HG03460 (cell line): ENCODE results near the gene KBTBD13.

Experiments used
- ATAC-seq: cut with Tn5 transposase; IDR thresholded peaks from one replicate; pipeline ENCODE4 v1.9.1; 2021; ENCODE audit not compliant: unreplicated experiment

The KBTBD13 gene

DNA sequence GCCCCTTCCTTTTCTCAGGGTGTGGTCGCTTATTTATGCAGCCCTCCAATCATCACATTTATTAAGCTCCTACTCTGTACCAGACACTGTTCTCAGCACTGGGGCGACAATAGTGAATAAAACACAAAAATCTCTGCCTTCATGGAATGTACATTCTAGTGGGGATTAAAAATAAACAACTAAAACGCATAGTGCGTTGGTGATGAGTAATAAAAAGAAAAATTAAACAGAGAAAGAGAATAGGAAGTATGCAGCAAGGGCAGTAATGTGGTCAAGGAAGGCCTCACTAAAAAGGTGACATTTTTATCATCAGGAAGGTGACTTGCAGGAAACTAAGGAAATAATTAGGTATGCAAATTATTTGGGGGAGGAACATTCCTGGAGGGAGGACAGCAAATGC lies 26.3 kb upstream of the KBTBD13 start:
- no peak for ATAC-seq

DNA sequence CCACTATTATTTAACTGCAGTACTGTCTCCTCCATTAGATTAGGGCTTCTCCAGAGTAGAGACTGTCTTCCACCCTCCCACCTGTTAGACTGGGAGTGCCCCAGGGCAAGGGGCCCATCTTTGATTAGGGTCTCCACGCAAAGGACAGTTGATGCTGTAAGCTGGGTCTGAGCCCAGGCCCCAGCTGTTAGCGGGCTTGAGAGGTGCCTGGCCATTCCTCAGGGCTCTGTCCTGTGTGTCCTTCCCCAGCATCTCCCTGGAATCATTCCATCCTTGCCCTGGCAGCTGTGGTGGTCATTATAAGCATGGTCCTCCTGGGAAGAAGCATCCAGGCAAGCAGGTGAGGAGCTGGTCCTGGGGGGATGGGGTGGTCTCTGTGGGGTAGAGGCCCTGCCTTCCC lies 25.3 kb upstream of the KBTBD13 start:
- no peak for ATAC-seq

DNA sequence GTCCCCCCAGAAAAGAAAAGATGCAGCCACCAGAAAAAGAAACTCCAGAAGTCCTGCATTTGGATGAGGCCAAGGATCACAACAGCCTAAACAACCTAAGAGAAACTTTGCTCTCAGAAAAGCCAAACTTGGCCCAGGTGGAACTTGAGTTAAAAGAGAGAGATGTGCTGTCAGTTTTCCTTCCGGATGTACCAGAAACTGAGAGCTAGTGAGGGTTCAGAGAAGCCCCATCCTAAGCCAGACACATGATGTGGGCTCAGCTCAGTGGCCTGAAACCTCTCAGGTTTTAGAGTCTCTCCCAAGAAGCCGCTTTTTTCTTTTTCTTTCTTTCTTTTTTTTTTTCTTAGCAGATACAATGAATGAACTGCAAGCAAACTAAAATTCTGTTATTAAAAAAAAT lies 23.6 kb upstream of the KBTBD13 start:
- no peak for ATAC-seq

DNA sequence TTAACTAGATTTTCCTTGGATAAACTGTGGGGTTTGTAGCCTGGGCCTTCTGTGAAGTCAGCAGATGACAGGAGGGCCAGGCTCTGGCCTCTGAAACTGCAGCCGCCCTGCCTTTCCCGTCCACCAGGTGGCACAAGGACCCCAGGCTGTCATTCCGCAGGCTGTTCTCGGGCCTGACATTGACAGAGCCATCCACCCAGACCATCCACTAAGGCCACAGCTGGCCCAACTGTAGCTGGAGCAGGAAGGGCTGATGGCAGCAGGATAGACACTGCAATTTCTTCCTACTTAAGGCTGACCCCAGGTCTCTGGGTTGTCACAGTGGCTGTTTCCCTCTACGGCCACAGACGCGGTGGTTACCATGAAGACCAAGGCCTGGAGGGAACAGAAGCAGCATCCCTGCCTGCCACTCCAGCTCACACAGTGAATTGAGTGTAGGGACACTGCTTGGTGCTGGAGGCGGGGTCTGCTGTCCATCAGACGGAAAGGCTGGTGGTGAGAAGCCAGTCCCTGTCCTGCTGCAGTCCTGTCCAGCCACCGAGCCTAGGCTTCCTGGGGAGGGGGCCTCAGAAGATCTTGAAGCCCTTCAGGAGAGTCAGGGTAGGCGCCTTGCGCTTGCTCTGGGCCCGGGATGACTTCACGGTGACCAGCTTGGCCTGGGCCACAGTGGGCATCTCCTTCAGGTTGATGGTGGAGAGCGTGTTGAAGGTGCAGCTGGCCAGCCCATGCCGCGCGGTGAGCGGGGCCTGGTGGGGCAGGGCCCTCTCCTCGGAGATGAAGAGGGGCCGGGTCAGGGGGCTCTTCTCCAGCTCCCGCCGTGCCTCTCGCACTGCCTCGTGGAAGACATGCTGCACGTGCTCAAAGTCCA lies 22.0 kb upstream of the KBTBD13 start:
- ATAC-seq: no peak

DNA sequence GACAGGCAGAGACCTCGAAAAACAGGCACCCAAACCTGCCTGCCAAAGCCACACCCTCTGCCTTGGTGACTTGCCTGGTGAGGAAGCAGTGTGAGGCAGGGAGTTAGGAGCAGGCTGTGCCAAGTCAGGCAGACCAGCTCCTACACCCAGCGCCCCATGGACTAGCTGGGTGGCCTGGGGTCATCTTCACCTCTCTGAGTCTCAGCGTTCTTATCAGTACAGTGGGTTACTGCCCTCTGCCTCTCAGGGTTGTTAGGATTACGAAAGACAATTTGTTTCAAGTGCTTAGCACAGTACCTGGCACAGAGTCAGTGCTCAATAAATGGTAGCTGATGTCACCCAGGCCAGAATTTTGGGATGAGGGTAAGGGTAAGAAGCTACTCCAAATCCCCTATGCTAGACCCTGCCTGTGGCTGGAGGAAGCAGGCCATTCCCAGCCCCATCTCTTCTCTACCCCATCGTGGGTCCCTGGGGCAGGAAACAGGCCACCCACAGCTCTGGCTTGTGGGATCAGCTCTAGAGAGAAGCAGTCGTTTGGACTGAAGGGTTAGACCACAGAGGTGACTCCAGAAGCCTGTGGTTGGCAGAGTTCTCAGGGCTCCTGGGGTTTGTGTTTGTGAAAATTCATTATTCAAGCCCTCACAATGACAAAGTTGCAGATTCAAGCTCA lies 21.2 kb upstream of the KBTBD13 start:
- no peak for ATAC-seq

DNA sequence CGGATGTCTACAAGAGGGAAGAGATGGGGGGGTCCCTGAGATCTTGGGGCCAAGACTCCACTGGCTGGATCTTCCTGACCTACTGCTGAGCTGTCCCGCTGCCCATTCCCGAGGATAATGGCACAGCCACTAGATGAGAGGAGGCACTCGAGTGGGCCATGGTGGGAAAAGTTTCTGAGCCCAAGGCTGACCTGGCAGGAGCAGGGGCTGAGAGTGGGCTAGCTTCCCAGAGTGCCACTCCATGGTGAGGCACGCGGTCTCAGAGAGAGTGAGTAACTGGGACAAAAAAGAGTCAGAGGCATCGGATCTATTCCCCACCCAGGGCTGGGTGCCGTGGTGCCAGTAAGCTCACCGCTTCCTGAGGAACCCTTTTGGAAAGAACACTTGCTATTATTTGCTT lies 20.4 kb upstream of the KBTBD13 start:
- ATAC-seq: no peak

DNA sequence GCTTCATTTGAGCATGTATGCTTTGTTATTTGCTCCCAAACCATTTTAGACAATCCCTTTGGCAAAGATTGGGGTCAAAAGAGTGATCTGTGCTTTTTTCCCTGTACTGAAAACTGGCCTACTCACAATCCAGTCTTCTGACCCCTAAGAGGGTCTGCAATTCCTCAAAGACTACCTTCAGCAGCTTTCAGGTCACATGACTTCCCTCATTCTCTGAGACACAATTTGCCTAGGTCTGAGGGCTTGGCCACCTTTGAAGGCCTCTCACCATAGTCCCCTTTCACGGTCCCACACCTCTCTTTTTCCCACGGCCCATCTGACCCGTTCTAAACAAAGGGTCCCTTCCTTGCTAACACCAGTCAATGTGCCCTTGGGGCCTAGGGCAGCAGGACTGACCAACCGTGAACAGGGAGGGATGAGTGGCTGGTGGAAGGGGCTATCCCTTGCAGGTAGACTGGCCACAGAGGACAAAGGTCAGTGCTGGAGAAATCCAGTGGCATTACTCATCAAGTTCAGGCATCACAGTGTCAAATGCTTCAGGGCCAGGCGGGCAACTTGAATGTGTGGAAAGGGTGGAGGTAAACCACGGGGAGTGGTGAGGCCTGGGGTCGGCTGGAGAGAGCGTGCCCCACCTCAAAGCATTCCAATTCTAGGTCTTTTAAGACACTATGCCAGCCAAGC lies 19.5 kb upstream of the KBTBD13 start:
- no peak for ATAC-seq

DNA sequence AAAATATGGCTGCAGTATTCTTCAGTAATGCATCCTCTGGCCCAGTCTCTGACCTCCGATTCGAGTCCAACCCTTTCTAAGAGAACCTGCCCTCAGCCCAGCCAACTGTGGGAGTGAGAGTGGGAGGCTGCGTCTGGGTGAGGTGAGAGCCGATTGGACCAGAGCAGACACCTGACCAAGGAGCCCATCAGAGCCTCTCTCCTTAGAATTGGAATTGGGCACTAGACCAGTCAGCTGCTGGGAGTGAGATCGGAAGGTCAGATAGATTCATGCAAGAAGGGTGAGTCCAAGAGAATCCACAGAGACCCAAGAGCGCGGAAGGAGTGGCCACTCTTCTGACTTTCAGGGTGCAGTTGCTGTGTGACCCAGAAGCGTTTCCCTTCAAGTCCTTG lies 19.0 kb upstream of the KBTBD13 start:
- ATAC-seq: no peak

DNA sequence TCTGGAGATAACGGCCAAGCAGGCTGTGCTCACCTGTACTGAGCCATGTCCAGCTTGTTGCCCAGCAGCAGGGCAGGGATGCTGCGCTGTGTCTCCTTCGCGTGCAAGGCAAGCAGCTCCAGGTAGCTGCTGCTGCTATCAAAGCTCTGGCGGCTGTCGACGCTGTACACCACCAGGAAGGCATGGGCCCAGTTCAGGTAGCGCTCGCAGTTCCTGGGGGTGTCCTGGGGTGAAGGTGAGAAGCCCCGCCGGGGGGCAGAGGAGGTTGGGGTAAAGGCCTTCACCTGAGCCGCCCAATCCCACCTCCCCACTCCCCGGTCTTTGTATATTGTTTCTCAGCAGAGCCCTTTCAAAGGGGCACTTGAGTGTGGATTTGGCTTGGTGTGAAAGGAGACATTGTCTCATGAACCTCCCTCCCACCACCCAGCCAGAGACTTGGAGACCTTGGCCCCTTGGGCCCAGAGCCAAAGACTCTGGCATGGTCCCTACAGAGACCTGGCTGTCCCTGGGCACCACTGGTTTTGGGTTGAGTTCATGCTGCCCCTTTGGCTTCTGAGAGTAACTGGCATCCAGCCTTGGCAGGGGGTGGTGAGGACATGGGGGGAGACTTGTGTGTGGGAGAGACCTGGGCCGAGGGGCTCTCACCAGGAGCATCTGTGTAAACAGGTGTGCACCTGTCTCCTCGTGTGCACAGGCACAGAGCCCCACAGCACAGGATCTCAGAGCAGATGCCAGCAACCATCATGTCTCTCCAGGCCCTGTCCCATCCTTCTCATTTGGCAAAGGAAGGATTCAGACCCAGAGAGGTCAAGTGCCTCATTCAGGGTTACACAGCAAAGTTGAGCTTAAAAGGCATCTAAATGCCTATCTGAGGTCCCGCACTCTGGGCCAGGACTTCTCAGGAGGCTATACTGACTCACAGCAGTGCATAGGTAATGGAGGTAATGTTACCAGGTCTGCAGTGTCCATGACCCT lies 17.9 kb upstream of the KBTBD13 start:
- no peak for ATAC-seq

DNA sequence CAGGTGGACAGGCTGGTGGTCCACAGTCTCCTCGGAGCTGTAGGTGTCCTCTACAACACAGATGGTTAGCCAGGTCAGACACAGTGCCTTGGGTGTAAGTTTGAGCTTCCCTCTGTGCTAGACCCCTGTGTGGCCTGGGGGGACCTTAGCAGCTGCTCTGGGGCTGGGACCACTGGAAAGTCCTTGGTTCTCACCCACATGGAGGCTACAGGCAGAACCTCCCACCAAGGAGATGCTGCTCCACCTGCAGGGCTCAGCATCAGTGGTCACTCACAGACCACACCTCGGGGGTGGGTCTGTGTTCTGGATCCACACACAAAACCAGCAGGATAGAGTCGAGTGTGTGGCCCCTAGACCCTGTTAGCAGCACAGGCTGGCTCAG lies 17.2 kb upstream of the KBTBD13 start:
- no peak for ATAC-seq

DNA sequence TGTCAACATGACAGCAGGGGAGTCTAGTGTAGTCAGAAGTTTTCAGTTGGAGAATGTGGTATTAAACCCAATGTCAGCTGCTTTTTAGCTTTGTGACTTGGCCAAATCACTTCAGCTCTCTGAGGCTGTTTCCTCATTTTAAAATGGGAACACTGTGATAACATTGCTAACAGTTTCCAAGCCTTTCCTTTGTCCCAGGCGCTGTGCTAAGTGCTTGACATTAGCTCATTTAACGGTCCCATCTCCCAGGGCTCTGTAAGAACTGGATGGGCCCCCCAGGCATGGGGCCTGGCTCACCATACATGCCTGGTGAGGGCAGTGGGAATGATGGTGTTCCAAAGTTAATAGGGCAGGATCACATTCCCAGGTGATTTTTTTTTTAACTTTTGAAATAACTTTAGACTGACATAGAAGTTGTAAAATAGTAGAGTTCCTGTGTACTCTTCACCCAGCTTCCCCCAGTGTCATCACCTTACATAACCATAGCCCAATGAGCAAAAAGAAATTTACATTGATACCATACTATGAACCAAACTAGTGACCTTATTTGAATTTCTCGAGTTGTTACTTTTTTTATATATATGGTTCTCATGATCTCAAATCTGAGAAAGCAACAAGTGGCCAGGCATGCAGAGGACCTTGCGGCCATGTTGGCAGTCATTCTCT lies 16.5 kb upstream of the KBTBD13 start:
- ATAC-seq: no peak

DNA sequence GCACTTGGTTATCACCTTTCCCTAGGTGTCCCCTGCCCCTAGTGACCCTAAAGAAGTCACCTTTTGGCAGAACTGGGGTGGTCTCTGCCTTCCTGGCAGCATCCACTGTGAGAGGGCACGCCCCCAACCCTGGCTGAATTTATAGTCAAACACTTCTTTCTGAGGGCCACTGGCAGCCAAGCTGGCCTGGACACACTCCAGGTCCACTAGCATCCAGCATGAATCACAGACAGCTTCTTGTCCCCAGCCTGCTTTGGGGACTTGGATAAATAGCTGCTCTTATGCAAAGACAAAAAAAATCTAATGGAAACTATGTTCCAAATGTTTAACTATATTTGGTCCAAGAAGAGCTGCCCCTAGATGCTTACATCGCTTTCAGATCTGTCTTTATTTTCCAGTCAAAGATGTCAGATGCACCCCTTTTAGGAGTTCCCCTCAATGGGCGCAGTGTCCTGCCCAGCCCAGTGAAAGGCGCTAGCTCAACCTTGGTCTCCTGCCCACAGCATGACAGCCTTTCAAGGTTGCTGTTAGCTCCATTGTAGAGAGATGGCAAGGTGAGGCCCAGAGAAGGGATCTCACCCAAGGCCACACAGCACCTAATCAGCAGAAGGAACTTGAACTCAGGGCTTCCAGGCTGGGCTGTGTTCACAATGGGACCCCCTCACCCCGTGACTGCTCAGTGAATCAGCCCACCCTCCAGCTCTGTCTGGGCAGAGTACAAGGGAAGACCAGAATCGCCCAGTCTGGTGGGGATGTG lies 15.7 kb upstream of the KBTBD13 start:
- ATAC-seq: no peak

DNA sequence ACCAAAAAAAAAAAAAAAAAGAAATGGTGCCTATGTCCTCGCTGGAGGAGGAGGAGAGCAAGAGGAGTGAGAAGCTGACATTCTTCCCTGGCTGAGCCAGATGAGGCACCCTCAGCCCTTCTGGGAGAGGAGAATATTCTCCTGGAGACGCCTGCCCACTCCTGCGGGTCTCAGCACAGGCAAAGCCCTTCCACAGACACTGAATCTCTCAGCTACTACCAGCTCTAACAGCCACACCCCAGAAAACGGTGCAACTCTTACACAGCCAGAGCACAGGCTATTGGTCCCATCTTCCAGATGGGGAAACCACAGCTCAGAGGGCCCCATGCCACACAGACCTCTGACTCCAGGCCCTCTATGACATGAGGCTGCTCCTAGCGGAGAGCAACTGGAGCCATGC lies 14.5 kb upstream of the KBTBD13 start:
- ATAC-seq: no peak

DNA sequence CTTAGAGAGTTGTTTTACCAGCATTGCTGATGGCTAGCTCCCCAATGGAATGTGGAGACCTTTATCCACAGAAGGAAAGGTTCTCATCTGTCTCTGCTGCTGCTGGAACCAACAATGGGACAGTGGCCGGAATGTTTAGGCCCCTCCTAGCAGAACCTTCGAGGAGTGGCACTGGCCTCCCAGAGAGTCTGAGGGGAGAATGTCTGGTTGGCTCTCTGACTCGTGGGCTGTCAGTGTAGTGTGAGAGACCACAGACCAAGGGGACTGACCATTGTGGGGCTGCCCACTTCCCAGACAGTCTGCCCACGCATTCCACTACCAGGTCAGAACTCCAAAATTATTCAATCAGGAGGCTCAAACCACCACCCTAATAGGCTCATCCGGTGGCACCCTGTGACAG lies 13.8 kb upstream of the KBTBD13 start:
- ATAC-seq: no peak

DNA sequence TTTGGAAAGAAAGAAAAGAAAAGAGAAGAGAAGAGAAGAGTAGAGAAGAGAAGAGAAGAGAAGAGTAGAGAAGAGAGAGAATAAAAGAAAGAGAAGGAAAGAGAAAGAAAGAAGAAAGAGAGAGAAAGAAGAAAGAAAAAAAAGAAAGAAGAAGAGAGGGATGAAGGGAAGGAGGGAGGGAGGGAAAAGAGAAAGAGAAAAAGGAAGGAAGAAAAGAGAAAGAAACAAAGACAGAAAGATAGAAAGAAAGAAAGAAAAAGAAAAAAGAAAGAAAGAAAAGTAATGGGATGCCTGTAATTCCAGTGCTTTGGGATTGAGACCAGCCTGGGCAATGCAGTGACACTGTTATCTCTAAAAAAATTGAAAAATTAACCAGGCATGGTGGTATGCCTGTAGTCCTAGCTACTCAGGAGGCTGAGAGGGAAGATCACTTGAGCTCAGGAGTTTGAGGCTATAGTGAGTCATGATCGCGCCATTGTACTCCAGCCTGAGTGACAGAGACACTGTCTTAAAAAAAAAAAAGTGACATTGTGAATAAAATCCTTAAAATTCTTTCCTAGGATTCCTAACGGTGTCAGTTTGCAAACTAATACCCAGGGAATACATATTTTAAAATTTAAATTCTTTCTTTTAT lies 10.4 kb upstream of the KBTBD13 start:
- no peak for ATAC-seq

DNA sequence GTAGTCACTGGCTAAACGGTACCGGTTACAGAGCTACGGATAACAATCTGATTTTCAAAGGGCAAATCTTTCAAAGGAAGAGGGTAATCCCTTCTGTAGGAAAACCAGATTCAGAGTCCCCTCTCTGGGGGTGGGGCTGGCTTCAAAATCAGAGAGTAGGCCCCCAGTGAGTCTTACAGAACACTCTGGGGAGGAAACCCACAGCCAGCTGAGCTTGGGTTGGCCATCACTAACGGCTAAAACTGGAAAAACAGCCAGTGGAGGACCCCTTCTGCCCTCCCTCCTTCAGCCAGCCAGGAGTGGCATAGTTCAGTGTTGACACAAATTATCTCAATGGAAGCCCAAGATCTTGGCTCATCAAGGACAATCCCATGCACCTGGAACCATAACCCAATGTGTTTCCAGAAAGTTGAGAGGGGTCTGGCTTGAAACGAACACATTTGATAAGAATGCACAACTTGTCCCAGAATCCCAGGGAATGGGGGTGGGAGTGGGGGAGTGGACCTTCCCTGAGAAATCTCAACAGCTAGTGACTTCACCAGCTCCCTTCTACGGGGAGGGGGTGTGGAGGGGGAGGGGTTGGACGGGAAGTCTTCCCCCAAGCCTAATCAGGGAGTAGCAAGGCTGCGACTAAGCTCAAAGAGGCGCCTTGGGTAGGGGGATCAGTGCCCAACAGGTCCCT lies 9.8 kb upstream of the KBTBD13 start:
- ATAC-seq: no peak

DNA sequence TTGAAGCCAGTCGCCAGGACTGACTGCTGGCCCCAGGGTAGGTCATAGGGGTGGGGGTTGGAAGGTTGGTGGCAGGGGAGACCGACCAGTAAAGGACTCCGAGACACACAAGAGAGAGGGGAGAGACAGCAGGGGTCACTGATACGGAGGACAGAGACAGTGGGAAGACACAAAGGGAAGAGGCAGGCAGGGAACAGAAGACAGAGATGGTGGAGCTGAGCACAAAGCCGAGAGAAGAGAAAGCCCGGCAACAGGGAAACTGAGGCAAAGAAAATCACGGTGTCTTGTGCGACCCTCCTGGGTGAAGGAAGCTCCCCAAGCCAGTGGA lies 9.3 kb upstream of the KBTBD13 start:
- no peak for ATAC-seq

DNA sequence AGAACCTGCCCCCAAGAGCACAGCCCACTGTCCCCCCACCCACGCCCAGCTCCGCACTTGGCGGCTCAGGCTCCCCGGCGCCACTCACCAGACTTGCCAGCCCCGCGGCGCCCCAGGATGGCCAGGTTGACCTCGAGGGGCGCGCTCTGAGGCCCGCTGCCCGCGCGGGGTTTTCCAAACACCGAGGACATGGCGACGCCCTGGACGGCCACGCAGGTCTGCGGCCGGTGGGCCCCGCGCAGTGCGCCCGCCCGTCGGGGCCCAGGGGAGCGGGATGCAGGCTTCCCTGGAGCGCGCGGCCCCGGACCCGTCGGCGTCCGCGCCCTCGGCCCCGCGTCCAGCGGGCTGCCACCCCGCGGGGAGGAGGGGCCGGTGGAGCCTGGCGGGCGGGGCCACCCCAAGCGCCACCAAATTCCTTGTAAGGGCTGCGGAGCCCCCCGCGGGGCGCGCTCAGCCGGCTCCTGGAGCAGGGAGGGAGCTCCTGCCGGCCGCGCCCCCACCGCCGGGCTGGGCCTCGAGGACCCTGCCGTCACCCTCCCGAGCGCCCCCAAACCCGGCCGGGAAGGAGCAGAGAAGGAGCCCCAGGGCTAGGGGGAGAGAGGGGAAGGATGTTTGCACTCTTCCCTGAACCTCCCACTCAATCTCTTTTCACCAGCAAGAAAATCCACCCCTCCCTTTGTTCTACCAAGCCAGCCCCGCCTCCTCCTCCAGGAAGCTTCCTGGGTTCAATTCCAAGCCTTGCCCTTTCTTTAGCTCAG lies 8.7 kb upstream of the KBTBD13 start, which contains the start of gene RASL12:
TSS of gene RASL12 (minus strand) at position 347 of the 758 bp plus-strand sequence. CDS start at position 191, 156 bp downstream.
- ATAC-seq: no peak
